HT1080 (cell line): ENCODE results near the gene ABCA10. TPM values are rescaled to one million over a fixed set of nuclear protein-coding genes. Genes with fewer than 3 reads are reported as not detected.
"Not testable (repeated sequence)": the region's sequence is repeated elsewhere in the genome, so short reads cannot be mapped to it uniquely, and the experiment has no call there.

Experiments used
- DNase-seq: peaks from one replicate; pipeline ENCODE4 v3.0.0-alpha.2; 2015; ENCODE audit warnings: low read depth
- total RNA-seq: library from RNA; depleted of rRNA; stranded (reverse); fragments of >200 nt; shearing (Covaris generic); gene quantifications from 2 replicates; pipeline ENCODE4 v1.2.3, GENCODE V29; 2014

Gene ABCA10
- total RNA-seq, 1 experiment from 2014 or later, result 0.05 TPM

DNA sequence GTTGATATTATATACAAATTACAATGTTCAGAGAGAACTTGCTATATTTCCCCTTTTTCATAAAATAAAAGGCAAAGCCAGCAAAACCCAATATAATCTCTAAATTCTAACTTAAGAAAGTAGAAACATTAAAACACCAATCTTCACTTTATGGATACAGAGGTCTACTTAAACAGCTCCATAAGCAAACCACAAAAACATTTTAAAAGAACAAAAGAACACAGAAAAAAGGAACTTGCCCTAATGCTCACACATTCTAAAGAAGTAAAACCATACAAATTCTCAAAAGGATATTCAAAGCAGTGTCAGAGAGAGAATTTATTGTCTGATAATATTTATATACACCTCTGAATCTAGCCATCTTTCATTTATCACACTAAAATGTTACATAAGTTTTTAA, 606 bp downstream of the ABCA10 start:
- no peak for DNase-seq

DNA sequence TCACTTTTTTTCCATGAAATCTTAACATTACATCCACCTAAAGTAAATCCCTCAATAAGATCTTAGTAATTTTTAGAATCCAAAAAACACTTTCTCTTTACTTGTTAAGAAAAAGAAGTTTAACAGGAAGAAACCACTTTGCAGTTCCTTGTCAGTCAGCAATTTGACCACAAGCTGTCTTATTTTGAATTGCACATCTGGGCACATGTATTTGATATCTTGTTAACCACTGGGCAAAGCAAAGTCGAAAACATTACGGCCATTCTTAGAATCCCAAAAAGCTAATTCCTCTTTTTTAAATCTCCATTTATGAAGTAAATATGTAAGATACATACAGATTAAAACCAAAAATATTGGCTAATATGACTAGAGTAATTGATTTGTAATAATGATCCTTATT, 1.1 kb downstream of the ABCA10 start:
- no peak for DNase-seq

DNA sequence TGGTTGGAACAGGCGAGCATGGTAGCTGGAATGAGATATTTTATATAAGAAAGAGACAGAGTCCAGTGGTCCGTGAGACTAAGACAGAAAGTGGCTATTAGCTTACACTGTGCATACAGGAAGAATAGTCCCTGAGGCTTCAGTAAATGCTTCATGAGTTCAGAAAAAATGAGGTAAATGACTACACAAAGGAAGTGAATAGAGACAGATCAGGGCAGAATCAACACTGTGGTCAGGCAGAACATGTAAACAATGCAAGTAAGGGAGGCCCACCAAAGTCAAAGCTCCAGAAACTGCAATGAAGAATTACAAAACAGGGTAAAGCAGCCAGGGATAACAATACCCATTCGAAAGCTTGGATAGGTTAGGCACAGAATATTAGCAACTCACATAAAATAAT, 4.8 kb downstream of the ABCA10 start:
- DNase-seq, result peak; percentile 13

- DNase-seq, result no peak
These were observed 5.8 kb downstream of the ABCA10 start for GRCh38 chr17:69222707-69223258.

DNA sequence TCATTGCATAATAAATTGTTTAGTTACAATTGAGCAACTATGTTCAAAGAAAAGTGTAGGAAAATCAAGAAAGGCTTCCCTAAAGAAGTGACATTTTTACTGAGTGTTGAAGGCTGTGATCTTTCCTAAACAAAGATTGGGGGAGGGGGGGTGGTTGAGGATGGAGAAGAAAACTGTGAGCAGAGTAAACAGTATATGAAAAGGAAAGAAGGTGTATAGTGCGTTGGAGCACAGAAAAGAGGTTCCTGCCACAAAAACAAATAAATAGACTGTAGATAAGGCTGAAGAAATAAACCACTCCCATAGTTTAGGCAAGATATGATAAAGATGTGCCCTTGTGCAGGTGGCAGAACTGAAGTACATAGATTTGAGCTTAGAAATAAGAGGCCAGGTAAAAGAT, 8.5 kb downstream of the ABCA10 start:
- no peak for DNase-seq

- DNase-seq, result no peak
These were observed 9.6 kb downstream of the ABCA10 start for GRCh38 chr17:69218986-69219385.

GRCh38 chr17:69213059-69213813, 15.4 kb downstream of the ABCA10 start:
- peak; percentile 3 for DNase-seq

DNA sequence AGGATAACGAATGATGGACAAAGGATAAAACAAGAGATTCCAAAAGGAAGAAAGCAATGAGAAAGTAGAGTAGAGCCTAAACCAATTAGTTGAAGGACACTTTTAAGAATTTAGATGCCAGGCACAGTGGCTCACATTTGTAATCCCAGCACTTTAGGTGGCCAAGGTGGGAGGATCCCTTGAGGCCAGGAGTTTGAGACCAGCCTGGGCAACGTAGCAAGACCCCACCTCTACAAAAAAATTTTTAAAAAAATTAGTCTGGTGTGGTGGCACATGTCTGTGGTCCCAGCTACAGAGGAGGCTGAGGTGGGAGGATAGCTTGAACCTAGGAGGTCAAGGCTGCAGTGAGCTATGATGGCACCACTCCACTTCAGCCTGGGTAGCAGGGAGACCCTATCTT, 20.0 kb downstream of the ABCA10 start:
- no peak for DNase-seq

- DNase-seq, result no peak
These were observed 21.5 kb downstream of the ABCA10 start for GRCh38 chr17:69207151-69207550.

GRCh38 chr17:69198238-69198637, 30.4 kb downstream of the ABCA10 start:
- DNase-seq, result no peak

GRCh38 chr17:69196105-69196653, 32.4 kb downstream of the ABCA10 start:
- DNase-seq, result not testable (repeated sequence)

GRCh38 chr17:69192754-69193153, 35.9 kb downstream of the ABCA10 start:
- DNase-seq, result no peak

GRCh38 chr17:69188796-69189195, 39.8 kb downstream of the ABCA10 start:
- no peak for DNase-seq

- DNase-seq, result no peak
These were observed 40.6 kb downstream of the ABCA10 start for GRCh38 chr17:69188064-69188463.

GRCh38 chr17:69187294-69187693, 41.3 kb downstream of the ABCA10 start:
- no peak for DNase-seq

- no peak for DNase-seq
These were observed 49.2 kb downstream of the ABCA10 start for GRCh38 chr17:69179227-69179952.

DNA sequence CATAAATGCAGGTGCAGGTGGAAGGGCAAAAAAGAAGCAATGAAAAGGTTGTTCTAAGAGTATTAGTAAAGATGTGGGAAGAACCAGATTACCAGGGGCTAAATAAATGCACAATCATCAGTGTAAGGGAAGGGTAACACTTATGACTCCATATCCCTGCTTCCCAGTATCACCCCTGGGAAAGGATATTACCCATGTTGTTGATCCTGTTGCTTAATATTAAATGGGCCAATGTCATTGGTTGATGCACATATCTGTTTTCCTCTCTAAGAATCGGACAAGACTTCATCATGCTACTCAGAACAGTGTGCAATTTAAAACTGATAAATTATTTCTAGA, 52.2 kb downstream of the ABCA10 start:
- DNase-seq, result no peak

GRCh38 chr17:69175625-69176456, 52.8 kb downstream of the ABCA10 start:
- peak; percentile 72 for DNase-seq

- no peak for DNase-seq
These were observed 53.4 kb downstream of the ABCA10 start for GRCh38 chr17:69175262-69175624.

DNA sequence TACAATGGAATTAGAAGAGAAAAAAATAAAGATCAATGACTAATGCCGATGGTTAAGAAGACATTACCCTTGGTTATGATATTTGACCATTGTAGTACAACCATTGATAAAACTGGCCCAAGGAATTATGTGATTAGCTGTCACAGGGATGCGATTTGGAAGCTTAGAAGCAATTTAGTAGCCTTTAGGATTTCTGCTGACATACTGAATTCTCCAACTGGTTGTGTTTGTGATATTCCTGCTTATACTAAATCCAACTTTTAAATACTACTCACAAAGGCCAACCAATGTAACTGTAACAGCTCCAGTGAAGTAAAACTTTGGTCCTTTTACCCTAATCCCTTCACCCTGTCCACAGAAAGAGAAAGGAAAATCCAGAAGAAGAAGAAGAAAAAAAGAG, 55.5 kb downstream of the ABCA10 start:
- DNase-seq, result no peak

DNA sequence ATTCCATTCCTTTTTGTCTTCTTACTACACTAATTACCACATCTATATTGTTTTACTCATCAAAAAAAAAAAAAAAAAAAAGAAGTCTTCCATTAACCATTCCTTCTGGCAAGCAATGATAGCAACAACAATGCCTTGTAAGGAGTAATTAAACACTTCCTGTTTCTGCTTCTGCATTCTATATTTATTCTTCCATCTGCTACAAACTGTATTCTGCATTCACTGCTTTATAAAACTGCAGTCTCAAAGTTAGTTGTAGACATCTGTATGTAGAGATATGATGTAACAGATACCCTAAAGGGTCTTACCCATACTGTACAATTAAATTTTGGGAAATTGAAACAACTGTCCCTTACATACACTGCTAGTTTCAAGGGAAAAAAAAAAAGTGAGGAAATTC, 58.2 kb downstream of the ABCA10 start:
- no peak for DNase-seq

DNA sequence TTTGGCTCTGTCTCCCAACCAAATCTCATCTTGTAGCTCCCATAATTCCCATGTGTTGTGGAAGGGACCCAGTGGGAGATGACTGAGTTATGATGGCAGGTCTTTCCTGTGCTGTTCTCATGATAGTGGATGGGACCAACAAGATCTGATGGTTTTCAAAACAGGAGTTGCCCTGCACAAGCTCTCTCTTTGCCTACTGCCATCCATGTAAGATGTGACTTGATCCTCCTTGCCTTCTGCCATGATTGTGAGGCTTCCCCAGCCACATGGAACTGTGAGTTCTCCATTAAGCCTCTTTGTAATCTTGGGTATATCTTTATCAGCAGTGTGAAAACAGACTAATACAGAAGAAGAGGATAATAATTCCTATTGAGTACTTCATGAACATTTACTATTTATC, 60.0 kb downstream of the ABCA10 start:
- not testable (repeated sequence) for DNase-seq
